Measurements from ENCODE around the gene ELMO1. TPM values are rescaled to one million over a fixed set of nuclear protein-coding genes. Genes with fewer than 3 reads are reported as not detected.

Gene ELMO1
- total RNA-seq, 1 experiment from 2014 or later, result not detected

- Histone ChIP-seq H3K9me3 (replicated peaks) (no peaks in the 10 kb centered on the region), H3K27me3 (replicated peaks) (no peaks in the 10 kb centered on the region), H3K4me3 (no peak overlapping the region), H3K4me1 (replicated peaks) (no peaks in the 10 kb centered on the region), H3K36me3 (no peaks in the 10 kb centered on the region), H3K27ac (no peak overlapping the region)
- DNase-seq (ENCODE audit: low read depth in 1 of 2, low spot score in 2 of 2), result no peak
These were observed 551.6 kb downstream of the ELMO1 start for GRCh38 chr7:36896956-36897590.

DNA sequence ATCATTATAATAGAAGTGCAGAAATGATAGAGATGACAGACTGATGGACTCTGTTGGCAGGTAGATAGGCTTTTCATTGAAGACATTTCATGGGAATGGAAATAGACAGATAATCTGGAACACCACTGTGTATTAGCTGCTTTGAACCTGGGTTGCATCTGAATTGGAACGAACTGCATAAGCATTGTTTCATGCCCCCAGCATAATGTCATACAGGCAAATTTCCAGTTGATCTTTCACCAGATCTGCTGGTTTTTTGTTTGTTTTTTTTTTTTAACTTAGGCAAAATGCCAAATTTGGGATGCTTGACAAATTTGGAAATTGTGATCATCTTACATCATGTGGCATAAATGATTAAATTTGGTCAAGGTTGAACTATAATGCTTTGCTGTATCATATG is 552.2 kb downstream of the ELMO1 start:
- Histone ChIP-seq H3K27me3 (replicated peaks) (no peaks in the 10 kb centered on the region), H3K4me3 (no peak overlapping the region), H3K27ac (no peak overlapping the region), H3K9me3 (replicated peaks) (no peaks in the 10 kb centered on the region), H3K36me3 (no peaks in the 10 kb centered on the region), H3K4me1 (replicated peaks) (no peaks in the 10 kb centered on the region)
- no peak for DNase-seq (ENCODE audit: low read depth in 1 of 2, low spot score in 2 of 2)

DNA sequence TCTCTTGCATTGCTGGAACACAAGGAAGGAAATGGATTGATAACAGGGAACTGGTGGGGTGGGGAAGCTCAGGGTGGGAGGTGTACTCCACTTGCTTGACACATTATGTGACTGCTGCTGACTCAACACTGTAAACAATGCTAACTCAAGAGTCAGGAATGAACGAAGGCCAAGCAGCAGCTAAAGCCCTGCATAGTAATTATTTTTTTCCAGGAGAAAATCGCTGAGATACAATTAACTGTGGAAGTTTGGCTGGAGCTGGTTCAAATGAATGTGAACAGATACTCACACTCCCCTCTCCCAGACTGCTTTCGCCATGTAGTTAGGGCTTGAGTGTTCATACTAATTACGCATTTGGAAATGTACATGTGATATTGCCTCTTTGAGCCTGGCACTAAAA is 553.5 kb downstream of the ELMO1 start:
- no peaks in the 10 kb centered on the region for H3K36me3 ChIP-seq
- H3K4me1 ChIP-seq (replicated peaks), result no peaks in the 10 kb centered on the region
- no peak overlapping the region for H3K27ac ChIP-seq
- H3K27me3 ChIP-seq (replicated peaks), result no peaks in the 10 kb centered on the region
- DNase-seq (ENCODE audit: low read depth in 1 of 2, low spot score in 2 of 2), result no peak
- H3K9me3 ChIP-seq (replicated peaks), result no peaks in the 10 kb centered on the region
- no peak overlapping the region for H3K4me3 ChIP-seq

DNA sequence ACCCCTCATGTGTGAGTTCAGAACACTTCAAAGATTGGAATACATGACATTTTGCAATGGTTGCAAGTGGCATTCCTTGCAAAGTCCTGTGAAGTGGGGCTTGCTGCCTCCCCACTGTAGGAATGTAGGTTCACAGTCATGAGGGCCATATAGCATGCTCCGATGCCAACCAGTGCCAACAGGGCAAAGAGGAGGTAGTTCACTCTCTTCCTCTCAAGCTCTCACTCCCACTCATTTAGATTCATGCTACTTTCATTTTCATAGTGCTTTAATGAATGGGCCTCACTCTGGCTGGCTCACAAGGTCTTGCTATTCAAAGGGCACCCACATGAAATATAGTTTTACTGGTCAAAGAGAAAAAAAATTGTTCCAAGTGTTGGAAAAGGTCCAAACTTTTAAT is 554.5 kb downstream of the ELMO1 start:
- H3K9me3 ChIP-seq (replicated peaks), result no peaks in the 10 kb centered on the region
- no peaks in the 10 kb centered on the region for H3K27me3 ChIP-seq (replicated peaks)
- H3K27ac ChIP-seq, result no peak overlapping the region
- no peak overlapping the region for H3K4me3 ChIP-seq
- H3K36me3 ChIP-seq, result no peaks in the 10 kb centered on the region
- H3K4me1 ChIP-seq (replicated peaks), result no peaks in the 10 kb centered on the region
- no peak for DNase-seq (ENCODE audit: low read depth in 1 of 2, low spot score in 2 of 2)

- Histone ChIP-seq H3K27me3 (replicated peaks) (no peaks in the 10 kb centered on the region; the same call in 1 of the 2 replicates), H3K4me1 (replicated peaks) (no peaks in the 10 kb centered on the region), H3K4me3 (no peak overlapping the region), H3K27ac (no peak overlapping the region), H3K36me3 (no peaks in the 10 kb centered on the region), H3K9me3 (replicated peaks) (no peaks in the 10 kb centered on the region)
- no peak for DNase-seq (ENCODE audit: low read depth in 1 of 2, low spot score in 2 of 2)
These were observed 559.5 kb downstream of the ELMO1 start for GRCh38 chr7:36889182-36889581.

- Histone ChIP-seq H3K36me3 (no peaks in the 10 kb centered on the region), H3K27me3 (replicated peaks) (no peaks in the 10 kb centered on the region; the same call in 1 of the 2 replicates), H3K4me1 (replicated peaks) (no peaks in the 10 kb centered on the region), H3K27ac (no peak overlapping the region), H3K9me3 (replicated peaks) (no peaks in the 10 kb centered on the region), H3K4me3 (no peak overlapping the region)
- DNase-seq (ENCODE audit: low read depth in 1 of 2, low spot score in 2 of 2), result no peak
These were observed 560.7 kb downstream of the ELMO1 start for GRCh38 chr7:36887969-36888368.

- no peaks in the 10 kb centered on the region for H3K4me1 ChIP-seq (replicated peaks)
- H3K27ac ChIP-seq, result no peak overlapping the region
- no peak overlapping the region for H3K4me3 ChIP-seq
These were observed 561.4 kb downstream of the ELMO1 start for GRCh38 chr7:36887233-36887632.

GRCh38 chr7:36884910-36885309 is 563.8 kb downstream of the ELMO1 start:
- Histone ChIP-seq H3K27me3 (replicated peaks) (peaks cover 4% of the 10 kb centered on the region; the same call in 1 of the 2 replicates), H3K9me3 (replicated peaks) (no peaks in the 10 kb centered on the region), H3K4me3 (no peak overlapping the region), H3K4me1 (replicated peaks) (no peaks in the 10 kb centered on the region), H3K36me3 (no peaks in the 10 kb centered on the region), H3K27ac (no peak overlapping the region)
- no peak for DNase-seq (ENCODE audit: low read depth in 1 of 2, low spot score in 2 of 2)

More at GRCh38 chr7:36887233-36887632, 561.4 kb downstream of the ELMO1 start:
- no peaks in the 10 kb centered on the region for H3K9me3 ChIP-seq (replicated peaks)
- DNase-seq (ENCODE audit: low read depth in 1 of 2, low spot score in 2 of 2), result no peak
- no peaks in the 10 kb centered on the region for H3K36me3 ChIP-seq
- no peaks in the 10 kb centered on the region; the same call in 1 of the 2 replicates for H3K27me3 ChIP-seq (replicated peaks)

GRCh38 chr7:36884351-36884750 is 564.3 kb downstream of the ELMO1 start:
- H3K27me3 ChIP-seq (replicated peaks), result peaks cover 4% of the 10 kb centered on the region; the same call in 1 of the 2 replicates
- H3K36me3 ChIP-seq, result no peaks in the 10 kb centered on the region
- H3K4me1 ChIP-seq (replicated peaks), result no peaks in the 10 kb centered on the region
- no peak overlapping the region for H3K27ac ChIP-seq
- H3K4me3 ChIP-seq, result no peak overlapping the region
- H3K9me3 ChIP-seq (replicated peaks), result no peaks in the 10 kb centered on the region
- no peak for DNase-seq (ENCODE audit: low read depth in 1 of 2, low spot score in 2 of 2)

DNA sequence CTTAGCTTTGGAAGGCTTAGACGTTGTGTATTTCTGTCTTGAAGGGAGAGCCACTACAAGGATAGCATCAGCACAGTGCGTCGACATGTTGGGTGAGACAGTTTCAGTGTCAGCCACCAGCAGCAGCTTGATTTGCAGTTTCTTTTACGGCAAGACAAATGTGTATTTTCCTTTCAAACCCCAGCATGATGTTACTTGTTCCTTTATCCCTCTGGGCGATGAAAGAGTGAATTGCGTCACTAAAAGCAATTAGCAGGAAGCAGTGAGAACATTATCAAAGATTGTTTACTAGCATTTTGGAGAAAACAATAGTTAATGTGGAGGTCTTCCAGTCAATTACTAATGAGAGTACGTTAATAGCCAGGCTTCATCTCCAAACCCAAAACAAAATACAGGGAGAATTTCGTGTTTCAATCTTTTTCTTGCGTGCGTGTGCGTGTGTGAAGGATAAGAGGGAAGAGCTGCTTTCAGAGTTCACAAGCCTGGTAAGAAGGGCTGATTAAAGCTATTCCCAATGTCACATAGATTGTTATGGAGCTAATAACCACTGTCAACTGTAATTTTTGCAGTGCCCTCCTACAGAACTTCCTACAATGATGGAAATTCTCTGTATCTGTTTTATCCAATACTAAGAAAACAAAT is 567.3 kb downstream of the ELMO1 start:
- DNase-seq (ENCODE audit: low read depth in 1 of 2, low spot score in 2 of 2), result no peak
- H3K27ac ChIP-seq, result no peak overlapping the region
- no peaks in the 10 kb centered on the region for H3K4me1 ChIP-seq (replicated peaks)
- H3K27me3 ChIP-seq (replicated peaks), result 0 out of 2 replicates have a peak, but pooled peaks cover 4% of the 10 kb centered on the region
- H3K4me3 ChIP-seq, result no peak overlapping the region
- no peaks in the 10 kb centered on the region for H3K36me3 ChIP-seq
- no peaks in the 10 kb centered on the region for H3K9me3 ChIP-seq (replicated peaks)

DNA sequence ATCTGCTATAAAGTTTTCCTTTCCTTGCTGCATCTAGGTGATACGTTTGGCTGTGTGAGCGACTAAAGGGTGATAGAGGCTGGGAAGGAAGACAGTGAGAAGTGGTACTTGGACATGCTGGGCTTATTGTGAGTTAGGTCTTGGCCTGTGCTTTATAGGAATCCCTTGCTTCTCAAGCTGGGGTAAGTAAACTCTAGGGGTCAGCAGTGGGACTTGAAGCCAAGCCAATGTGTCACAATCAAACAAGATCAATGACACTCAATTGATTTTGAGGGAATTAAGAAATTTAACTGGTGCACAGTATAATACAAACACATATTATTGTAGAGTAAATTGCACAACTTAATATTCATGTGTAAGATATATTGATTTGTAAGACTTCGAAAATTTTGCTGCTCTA is 568.6 kb downstream of the ELMO1 start:
- Histone ChIP-seq H3K27ac (no peak overlapping the region), H3K27me3 (replicated peaks) (0 out of 2 replicates have a peak, but pooled peaks cover 4% of the 10 kb centered on the region)

GRCh38 chr7:36879021-36879420 is 569.6 kb downstream of the ELMO1 start:
- no peak for DNase-seq (ENCODE audit: low read depth in 1 of 2, low spot score in 2 of 2)
- Histone ChIP-seq H3K9me3 (replicated peaks) (no peaks in the 10 kb centered on the region), H3K27me3 (replicated peaks) (0 out of 2 replicates have a peak, but pooled peaks cover 4% of the 10 kb centered on the region), H3K36me3 (no peaks in the 10 kb centered on the region), H3K4me1 (replicated peaks) (no peaks in the 10 kb centered on the region), H3K27ac (no peak overlapping the region), H3K4me3 (no peak overlapping the region)

More for the DNA sequence above, 568.6 kb downstream of the ELMO1 start:
- no peak overlapping the region for H3K4me3 ChIP-seq
- no peaks in the 10 kb centered on the region for H3K36me3 ChIP-seq
- H3K9me3 ChIP-seq (replicated peaks), result no peaks in the 10 kb centered on the region
- no peaks in the 10 kb centered on the region for H3K4me1 ChIP-seq (replicated peaks)
- DNase-seq (ENCODE audit: low read depth in 1 of 2, low spot score in 2 of 2), result no peak

- no peak overlapping the region for H3K4me3 ChIP-seq
These were observed 570.4 kb downstream of the ELMO1 start for GRCh38 chr7:36878288-36878687.

GRCh38 chr7:36875794-36876193 is 572.9 kb downstream of the ELMO1 start:
- no peak for DNase-seq (ENCODE audit: low read depth in 1 of 2, low spot score in 2 of 2)
- no peaks in the 10 kb centered on the region for H3K36me3 ChIP-seq
- H3K9me3 ChIP-seq (replicated peaks), result no peaks in the 10 kb centered on the region
- H3K4me1 ChIP-seq (replicated peaks), result no peaks in the 10 kb centered on the region
- H3K4me3 ChIP-seq, result no peak overlapping the region
- H3K27me3 ChIP-seq (replicated peaks), result 0 out of 2 replicates have a peak, but pooled peaks cover 1% of the 10 kb centered on the region
- H3K27ac ChIP-seq, result no peak overlapping the region

More at GRCh38 chr7:36878288-36878687, 570.4 kb downstream of the ELMO1 start:
- Histone ChIP-seq H3K36me3 (no peaks in the 10 kb centered on the region), H3K27me3 (replicated peaks) (0 out of 2 replicates have a peak, but pooled peaks cover 4% of the 10 kb centered on the region), H3K4me1 (replicated peaks) (no peaks in the 10 kb centered on the region), H3K27ac (no peak overlapping the region), H3K9me3 (replicated peaks) (no peaks in the 10 kb centered on the region)
- DNase-seq (ENCODE audit: low read depth in 1 of 2, low spot score in 2 of 2), result no peak
